NCI-H510A (cell line): ENCODE measurements around the gene NAALADL2.
"Not testable (repeated sequence)": the region's sequence is repeated elsewhere in the genome, so short reads cannot be mapped to it uniquely, and the experiment has no call there.

Experiments
- DNase-seq: peaks from one replicate; lab custom pipeline; 2025; lab: John Stamatoyannopoulos, UW

Gene NAALADL2

DNA sequence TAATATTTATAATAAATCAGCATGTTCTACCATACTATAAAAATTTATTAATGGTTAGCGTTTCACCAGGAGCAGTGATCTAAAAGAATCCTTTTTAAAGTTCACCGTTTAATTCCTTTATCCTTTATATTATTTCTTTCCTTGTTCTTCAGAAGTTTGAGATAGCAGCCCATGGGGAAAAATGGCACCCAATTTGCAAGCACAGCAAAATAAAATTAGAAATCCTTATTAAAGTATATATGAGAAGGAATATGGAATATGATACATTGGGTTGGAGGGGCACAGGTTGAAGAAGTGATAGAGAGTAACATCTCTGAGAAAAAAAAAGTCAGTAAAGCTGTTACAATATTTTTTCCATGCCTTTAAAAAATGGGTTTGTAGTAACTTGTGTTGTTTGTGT, 892.0 kb downstream of the NAALADL2 start:
- DNase-seq: no peak

DNA sequence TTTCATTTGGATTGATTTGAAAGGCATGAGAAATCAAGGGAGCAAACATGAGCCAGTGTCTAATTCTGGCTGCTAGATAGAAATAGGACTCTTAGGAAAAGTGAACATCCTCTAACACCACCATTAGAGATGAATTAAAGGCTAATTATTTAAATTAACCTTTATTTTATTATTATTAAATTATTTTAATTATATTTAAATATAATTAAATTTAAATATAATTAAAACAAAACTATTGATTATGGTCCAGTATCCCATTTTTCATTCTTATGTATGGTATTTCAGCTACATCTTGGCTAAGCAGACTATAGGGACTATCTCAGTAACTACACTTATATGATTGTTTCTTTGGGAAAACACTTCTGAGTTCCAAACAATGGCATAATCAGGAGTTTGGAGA, 904.8 kb downstream of the NAALADL2 start:
- no peak for DNase-seq

DNA sequence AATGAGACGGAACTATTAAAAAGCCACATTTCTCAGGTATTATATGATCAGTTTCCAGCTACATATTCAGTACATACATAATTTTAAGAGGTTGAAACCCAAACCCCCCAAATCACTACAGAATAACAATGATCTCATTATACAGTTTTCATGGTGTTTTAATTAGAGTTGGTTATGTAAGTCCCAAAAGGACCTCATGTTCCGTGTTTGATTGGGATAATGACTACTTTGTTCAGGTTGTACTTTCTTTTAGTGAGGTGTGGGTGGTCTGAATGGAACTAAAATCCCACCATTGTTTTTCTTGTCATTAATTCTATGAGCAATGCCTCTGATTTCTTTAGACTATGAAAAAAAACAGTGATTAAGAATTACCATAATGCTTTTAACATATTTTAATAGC, 905.6 kb downstream of the NAALADL2 start:
- DNase-seq: no peak

DNA sequence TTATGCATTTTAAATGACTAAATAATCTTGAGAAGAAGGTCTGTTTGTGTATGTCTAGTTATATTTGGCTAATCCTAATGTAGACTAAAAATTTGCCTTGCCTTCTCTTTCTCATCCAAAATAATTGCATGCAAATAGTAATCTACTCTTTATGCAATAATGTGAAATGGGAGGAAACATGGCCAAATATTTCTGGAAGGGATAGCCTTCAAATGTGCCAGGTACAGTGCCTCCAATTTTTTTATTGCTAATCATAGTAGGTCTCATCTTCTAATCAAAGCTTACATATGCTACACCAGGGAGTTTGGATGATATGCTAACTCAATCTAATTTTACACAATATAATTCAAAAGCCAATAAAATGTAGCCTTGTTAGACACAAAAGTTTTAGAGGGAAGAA, 911.3 kb downstream of the NAALADL2 start:
- no peak for DNase-seq

DNA sequence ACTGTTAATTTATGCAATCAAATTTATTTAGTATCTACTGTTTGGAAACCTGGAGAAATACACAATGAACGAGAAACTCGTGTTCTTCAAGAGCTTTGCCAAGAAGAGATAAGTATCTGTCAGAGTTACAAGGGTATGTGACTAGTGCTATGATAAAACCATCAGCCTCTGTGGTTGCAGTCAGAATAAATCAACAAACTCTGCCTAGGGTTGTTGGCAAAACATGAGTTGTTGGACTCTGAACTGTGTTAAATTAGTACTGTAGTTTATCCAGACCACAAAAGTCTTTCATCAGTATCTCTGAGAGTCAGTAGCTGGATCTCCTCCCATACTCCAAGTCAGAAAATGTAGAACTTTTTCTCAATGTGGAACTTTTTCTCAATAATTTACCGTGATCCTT, 918.4 kb downstream of the NAALADL2 start:
- no peak for DNase-seq

DNA sequence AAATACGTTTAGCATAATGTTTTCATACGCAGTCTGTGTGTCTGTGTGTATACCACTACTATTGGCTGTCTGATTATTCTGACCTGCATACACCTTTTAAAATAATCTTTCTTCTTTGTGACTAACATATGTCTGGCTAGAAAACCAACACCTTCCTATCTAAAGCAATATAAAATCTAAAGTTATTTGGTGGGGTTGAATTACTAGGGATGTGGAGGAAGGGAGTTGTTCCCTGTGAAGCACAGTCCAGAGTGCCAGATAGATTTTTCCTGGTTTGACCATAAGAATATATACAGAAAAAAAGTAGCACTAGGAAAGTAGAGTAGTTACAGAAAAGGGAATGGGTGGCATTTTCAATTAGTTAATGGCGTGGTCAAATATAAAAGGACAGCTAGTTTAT, 918.8 kb downstream of the NAALADL2 start:
- DNase-seq: no peak

DNA sequence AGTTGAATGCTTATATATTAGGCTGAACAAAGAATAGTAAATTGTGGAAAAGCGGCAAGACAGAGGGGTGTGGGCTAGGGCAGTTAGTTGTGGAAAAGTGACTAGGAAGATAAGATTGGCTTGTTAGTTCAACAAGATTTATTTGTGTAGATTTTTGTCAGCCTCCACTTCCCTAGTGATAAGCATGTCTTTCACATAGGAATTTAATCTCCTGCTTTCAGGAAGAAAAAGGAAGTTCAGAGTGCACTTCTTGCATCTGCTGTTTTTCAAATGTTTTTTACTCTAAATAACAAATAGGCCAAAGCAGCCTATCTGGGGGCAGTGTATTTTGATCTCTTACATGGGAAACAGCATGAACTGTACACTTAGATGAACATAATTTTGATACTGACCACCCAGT, 919.9 kb downstream of the NAALADL2 start:
- DNase-seq: no peak

DNA sequence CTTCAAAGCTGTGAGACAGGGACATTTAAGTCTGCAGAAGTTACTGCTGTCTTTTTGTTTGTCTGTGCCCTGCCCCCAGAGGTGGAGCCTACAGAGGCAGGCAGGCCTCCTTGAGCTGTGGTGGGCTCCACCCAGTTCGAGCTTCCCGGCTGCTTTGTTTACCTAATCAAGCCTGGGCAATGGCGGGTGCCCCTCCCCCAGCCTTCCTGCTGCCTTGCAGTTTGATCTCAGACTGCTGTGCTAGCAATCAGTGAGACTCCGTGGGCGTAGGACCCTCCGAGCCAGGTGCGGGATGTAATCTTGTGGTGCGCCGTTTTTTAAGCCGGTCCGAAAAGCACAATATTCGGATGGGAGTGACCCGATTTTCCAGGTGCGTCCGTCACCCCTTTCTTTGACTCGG, 928.0 kb downstream of the NAALADL2 start:
- DNase-seq: not testable (repeated sequence)

DNA sequence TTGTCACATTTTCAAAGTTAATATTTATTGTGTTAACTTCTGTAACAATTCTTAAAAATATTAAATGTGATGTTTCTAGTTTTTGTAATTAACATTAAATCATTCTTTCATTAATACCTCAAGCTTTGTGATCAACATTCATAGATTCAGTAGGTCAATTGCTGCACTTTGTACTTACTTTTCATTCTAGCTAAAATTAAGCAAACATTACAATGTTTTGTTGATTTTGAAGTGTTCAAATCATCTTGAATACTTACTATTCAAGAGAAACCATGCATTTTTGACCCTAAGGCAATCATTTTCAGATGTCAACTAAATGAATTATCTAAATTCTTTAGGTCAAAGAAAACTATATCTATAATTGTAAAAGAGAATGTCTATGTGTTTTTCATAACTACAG, 933.1 kb downstream of the NAALADL2 start:
- no peak for DNase-seq

DNA sequence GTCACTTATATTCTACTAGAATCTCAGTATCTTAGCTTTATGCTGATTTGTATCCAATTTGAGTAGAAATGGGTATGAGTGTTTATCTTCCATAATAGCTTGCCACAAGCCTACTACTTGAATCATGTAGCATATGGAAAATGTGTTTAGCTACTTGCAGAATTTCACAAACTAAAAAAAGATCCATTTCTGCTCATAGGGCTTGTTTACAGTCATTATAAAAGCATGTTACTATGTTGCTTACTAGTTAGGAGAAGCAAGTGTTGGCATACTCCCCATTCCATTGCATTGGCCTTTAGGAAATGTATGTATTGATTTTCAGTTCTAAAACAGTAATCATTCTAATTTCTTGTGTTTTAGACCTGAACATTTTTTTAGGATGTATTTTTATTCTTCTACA, 939.2 kb downstream of the NAALADL2 start:
- DNase-seq: no peak

DNA sequence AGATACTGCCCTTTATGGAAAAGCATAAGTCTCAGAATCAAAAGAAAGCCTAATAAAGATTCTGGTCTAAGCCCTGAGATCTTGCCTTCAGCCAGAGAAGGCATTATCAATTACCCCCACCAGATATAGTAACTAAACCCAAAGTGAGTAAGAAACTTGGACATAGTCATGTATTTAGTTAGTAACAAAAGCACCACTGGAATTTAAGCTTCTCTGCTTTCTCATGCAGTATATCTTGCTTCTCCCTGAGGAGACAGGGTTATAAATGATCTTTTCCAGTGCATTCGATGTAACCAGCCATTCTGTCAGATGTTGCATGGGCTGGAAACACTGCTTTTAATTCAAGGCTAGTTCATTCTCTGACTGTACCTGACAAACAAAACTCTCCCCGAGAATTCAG, 946.7 kb downstream of the NAALADL2 start:
- DNase-seq: no peak

DNA sequence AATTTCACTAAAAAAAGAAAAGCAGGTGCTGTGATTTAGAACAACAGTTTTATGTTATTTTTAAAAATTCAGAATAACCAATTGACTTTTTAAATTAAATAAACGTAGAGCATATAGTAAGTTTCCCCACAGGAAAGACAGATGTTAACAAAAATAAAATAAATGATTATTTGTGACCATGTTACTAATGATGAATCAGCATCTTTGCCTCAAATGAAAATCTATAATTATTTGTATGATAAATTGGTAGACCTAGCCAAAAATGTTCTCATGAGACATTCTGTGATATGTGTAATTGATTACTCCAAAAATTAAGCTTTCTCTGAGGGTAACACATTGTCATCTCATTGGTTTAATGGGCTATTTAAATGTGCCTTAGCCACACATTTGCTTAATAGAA, 948.0 kb downstream of the NAALADL2 start:
- DNase-seq: no peak

DNA sequence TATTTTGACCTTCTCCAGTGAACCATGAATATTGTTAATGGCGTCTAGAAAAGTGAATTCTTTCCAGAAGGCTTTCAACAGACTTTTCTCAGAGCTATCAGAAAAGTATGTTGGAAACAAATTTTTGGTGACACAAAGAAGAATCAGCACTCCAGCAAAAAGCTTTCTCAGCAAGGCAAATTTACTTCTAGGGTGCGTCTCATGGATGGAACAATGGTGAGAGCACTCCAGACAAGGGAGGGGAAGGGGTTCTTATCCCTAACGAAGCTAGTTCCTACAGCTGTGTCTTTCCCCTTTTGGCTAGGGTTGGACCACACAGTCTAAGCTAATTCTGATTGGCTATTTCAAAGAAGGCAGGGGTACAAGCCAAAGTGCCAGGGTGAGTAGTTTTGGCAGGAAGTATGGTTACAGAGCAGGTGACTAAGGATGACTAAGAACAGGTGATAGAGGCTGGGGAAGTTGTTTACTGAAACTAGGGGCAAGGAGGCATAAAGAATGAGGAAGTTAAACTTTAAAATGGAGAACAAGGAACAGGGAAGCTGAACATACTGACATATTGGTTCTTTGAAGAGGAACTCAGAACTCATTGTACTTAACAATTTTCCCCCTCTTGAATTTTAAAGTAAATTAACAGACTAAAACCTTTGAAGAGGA, 959.8 kb downstream of the NAALADL2 start:
- DNase-seq: no peak

DNA sequence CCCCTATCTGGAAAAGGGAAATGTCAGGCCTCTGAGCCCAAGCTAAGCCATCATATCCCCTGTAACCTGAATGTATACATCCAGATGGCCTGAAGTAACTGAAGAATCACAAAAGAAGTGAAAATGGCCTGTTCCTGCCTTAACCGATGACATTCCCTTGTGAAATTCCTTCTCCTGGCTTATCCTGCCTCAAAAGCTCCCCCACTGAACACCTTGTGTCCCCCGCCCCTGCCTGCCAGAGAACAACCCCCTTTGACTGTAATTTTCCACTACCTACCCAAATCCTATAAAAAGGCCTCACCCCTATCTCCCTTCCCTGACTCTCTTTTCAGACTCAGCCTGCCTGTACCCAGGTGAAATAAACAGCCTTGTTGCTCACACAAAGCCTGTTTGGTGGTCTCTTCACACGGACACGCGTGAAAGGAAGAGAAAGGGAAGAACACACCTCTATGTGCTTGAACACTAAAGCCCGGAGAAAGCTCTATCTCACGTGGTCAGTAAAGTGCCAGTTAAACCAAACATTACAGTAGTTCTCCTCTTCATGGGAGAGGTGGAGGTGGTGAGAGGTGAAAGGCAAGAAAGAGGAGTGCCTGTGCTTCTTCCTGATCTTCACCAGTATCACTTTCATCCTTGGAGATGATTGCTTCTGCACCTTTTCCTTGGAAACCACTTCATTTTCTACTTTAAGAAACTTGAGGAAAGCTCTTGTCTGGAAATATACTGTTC, 963.8 kb downstream of the NAALADL2 start:
- DNase-seq: not testable (repeated sequence)

DNA sequence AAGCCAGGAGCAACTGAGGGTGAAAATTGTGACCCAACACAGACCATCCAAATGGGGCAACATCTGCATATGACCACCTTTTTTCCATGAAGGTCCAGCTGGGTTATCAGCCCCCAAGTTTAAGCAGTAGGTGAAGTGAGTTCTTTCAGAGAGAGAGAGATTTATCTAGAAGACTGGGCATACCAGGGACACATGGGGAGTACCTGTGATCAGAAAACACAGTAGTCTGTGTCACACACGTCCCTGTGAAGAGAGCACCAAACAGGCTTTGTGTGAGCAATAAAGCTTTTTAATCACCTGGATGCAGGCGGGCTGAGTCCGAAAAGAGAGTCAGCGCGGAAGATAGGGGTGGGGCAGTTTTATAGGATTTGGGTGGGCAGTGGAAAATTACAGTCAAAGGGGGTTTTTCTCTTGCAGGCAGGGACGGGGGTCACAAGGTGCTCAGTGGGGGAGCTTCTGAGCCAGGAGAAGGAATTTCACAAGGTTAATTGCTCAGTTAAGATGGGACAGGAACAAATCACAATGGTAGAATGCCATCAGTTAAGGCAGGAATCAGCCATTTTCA, 966.0 kb downstream of the NAALADL2 start:
- not testable (repeated sequence) for DNase-seq

DNA sequence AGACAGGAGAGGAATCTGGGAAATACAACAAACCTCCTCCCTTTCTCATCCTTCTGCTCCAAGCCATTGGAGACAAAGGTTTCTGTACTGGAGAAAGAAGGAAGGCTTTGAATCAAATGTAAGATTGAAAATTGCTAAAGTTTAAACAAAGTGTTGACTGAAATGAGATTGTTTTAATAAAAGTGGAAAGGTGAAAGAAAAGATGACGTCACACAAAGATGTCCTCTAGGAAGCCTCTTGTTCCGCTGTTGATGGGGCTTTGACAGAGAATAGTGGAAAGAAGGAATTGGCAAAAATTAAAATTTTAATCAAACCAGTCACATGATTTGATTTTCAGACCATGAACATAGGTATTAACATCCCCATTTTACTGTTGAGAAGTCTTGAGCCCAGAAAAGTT, 967.6 kb downstream of the NAALADL2 start:
- DNase-seq: no peak

DNA sequence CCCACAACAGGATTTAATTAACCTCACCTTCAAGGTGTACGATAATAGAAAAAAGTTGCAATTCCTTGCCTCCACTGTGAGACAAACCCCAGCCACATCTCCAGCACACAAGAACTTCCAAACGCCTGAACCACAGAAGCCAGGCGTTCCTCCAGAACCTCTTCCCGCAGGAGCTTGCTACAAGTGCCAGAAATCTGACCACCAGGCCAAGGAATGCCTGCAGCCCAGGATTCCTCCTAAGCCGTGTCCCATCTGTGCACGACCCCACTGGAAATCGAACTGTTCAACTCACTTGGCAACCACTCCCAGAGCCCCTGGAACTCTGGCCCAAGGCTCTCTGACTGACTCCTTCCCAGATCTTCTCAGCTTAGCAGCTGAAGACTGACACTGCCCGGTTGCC, 970.7 kb downstream of the NAALADL2 start:
- DNase-seq: not testable (repeated sequence)

DNA sequence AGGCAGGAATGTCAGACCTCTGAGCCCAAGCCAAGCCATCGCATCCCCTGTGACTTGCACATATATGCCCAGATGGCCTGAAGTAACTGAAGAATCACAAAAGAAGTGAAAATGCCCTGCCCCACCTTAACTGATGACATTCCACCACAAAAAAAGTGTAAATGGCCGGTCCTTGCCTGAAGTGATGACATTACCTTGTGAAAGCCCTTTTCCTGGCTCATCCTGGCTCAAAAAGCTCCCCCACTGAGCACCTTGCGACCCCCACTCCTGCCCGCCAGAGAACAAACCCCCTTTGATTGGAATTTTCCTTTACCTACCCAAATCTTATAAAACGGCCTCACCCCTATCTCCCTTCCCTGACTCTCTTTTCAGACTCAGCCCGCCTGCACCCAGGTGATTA, 976.6 kb downstream of the NAALADL2 start:
- not testable (repeated sequence) for DNase-seq

DNA sequence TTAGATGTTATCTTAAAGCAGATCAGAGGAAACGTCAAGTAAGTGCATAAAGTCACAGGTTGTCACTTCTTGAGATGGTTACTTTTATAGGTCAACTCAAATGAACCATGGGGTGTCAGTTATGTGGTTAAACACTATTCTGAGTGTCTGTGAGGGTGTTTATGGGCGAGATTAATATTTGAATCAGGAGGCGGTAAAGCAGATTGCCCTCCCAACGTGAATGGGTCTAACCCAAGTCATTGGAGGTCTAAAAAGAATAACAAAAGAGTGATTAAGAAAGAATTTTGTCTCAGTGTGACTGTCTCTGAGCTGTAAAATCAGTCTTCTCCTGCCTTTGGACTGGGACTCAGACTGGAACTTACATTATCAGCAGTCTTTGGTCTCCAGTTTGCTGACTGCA, 977.5 kb downstream of the NAALADL2 start:
- DNase-seq: no peak

DNA sequence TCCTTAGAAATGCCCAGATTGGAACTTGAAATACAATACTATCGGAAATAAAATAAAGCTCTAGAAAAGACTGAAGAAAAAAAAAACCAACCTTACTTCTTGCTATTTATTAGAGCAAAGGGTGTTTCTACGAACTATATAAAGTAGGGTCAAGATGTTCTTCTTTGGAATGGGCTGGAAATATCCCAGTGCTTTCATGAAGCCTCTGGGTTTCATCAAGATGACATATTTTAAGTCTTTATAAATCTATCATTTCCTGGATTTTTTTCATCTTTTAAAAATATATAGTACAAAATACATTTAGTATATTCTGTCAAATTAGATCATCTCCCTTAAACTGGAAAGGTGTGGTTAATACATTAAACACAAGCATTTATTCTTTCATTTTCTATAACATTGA, 978.8 kb downstream of the NAALADL2 start:
- no peak for DNase-seq

DNA sequence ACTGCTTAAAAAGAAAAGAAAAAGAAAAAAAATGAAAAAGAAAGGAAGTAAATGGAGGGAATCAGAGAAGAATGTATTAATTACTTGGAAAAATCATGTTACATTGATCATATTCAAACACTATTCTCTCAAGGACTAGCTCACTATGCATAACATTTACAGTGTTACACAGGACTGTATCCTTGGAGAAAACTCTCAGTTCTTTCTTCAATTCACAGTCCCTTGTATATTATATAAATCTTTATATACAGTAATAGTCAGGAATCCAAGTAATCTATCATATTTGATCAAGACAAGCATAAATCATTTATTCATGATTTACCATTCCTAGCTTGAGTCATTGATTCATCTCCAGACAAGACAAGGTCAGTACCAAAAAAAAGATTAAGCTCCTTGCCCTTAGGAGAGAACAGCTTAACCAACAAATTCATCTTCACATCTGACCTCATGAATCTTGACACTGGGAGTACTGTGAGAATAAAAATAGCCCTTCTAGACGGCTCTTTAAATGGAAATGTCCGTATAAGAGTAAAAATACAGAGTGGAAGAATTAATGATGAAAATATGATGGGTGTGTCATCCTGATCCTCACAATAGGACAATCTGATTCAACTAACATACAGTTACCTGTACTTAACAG, 980.4 kb downstream of the NAALADL2 start:
- DNase-seq: no peak

DNA sequence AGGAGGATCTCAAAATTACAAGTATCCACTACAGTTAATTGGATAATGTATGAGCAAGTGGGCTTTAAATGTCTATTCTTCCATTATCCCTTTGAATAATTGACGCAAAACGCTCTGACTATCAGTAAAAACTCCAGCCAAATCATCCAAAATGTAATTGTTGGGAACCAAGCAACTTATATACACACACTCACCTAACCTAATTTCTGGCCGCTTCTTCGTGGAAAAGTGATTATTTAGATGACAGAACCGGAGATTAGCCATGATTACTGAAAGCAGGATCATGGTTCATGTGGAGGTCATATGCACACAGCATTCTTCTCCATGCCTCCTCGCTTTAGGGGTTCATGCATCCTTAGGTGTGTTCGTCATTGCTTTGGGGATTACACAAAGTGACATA, 992.4 kb downstream of the NAALADL2 start:
- no peak for DNase-seq

DNA sequence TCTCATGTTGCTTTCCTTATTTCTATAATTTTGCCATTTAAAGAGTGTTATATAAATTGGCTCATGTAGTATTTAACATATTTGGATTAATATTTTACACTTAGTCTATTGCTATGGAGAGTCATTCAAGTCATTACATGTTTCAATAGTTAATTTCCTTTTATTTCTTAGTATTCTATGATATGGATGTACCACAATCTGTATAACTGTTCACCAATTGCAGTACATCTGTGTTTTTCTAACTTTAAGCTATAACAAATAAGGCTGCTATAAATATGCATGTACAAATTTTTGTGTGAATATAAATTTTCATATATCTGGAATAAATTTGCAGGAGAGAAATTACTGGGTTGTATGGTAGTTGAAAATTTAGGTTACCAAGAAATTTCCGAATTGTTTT, 993.4 kb downstream of the NAALADL2 start:
- DNase-seq: no peak
